Measurements from ENCODE around the gene GALNT17. TPM values are rescaled to one million over a fixed set of nuclear protein-coding genes. Genes with fewer than 3 reads are reported as not detected.

Gene GALNT17
- total RNA-seq, 1 experiment from 2014 or later, result not detected

GRCh38 chr7:71521506-71521905, 389.6 kb downstream of the GALNT17 start:
- Histone ChIP-seq H3K27ac (ENCODE audit: low read length) (no peak overlapping the region), H3K4me3 (ENCODE audit: low read depth in 2 of 2, low read length in 2 of 2) (no peak overlapping the region), H3K27me3 (ENCODE audit: control insufficient read depth, insufficient read depth, low read length) (no peaks in the 10 kb centered on the region), H3K9me3 (ENCODE audit: control insufficient read depth, insufficient read depth, low read depth, low read length) (no peaks in the 10 kb centered on the region), H3K4me1 (ENCODE audit: control insufficient read depth, insufficient read depth, low read length) (no peaks in the 10 kb centered on the region), H3K36me3 (ENCODE audit: control insufficient read depth, insufficient read depth, low read length) (no peaks in the 10 kb centered on the region)
- BruUV-seq (replicated peaks), result no TSS peak
- ATAC-seq (no peak), DNase-seq (ENCODE audit: low read depth, low spot score) (no peak)
- intact Hi-C loops (cut with micrococcal nuclease; ENCODE audit: unreplicated experiment) (no loop called here), in situ Hi-C loops (cut with HindIII; ENCODE audit: low pct_unique_long_range_greater_than_20kb, low sequenced_read_pairs) (no loop called here)
- no peak for TF ChIP-seq REST (IDR thresholded peaks at IDR 0.05; ENCODE audit: insufficient read depth in 1 of 2, low read depth in 2 of 2, low read length in 1 of 2)
- no peak for TF ChIP-seq POLR2AphosphoS5 (IDR thresholded peaks at IDR 0.05; ENCODE audit: low read depth, low read length)
- TF ChIP-seq TCF7L2 (IDR thresholded peaks at IDR 0.05; ENCODE audit: low read depth, low read length), result no peak
- TF ChIP-seq SIN3A (IDR thresholded peaks at IDR 0.05; ENCODE audit: borderline replicate concordance, insufficient read depth, low read depth, low read length), result no peak
- TF ChIP-seq CTCF (IDR thresholded peaks at IDR 0.05), result no peak
- CTCF ChIA-PET, result no interaction called here
- POLR2A ChIA-PET, result no interaction called here

GRCh38 chr7:71526106-71526505, 394.2 kb downstream of the GALNT17 start:
- TF ChIP-seq CTCF (IDR thresholded peaks at IDR 0.05) (no peak), POLR2AphosphoS5 (IDR thresholded peaks at IDR 0.05; ENCODE audit: low read depth, low read length) (no peak), REST (IDR thresholded peaks at IDR 0.05; ENCODE audit: insufficient read depth in 1 of 2, low read depth in 2 of 2, low read length in 1 of 2) (no peak), TCF7L2 (IDR thresholded peaks at IDR 0.05; ENCODE audit: low read depth, low read length) (no peak), SIN3A (IDR thresholded peaks at IDR 0.05; ENCODE audit: borderline replicate concordance, insufficient read depth, low read depth, low read length) (no peak)

More at GRCh38 chr7:71526106-71526505, 394.2 kb downstream of the GALNT17 start:
- in situ Hi-C loops (cut with HindIII; ENCODE audit: low pct_unique_long_range_greater_than_20kb, low sequenced_read_pairs) (no loop called here), intact Hi-C loops (cut with micrococcal nuclease; ENCODE audit: unreplicated experiment) (no loop called here)
- Histone ChIP-seq H3K27ac (ENCODE audit: low read length) (no peak overlapping the region), H3K4me3 (ENCODE audit: low read depth in 2 of 2, low read length in 2 of 2) (no peak overlapping the region), H3K36me3 (ENCODE audit: control insufficient read depth, insufficient read depth, low read length) (no peaks in the 10 kb centered on the region), H3K27me3 (ENCODE audit: control insufficient read depth, insufficient read depth, low read length) (no peaks in the 10 kb centered on the region), H3K9me3 (ENCODE audit: control insufficient read depth, insufficient read depth, low read depth, low read length) (no peaks in the 10 kb centered on the region), H3K4me1 (ENCODE audit: control insufficient read depth, insufficient read depth, low read length) (no peaks in the 10 kb centered on the region)
- DNase-seq (ENCODE audit: low read depth, low spot score) (no peak), ATAC-seq (no peak)
- POLR2A ChIA-PET, result no interaction called here
- CTCF ChIA-PET, result no interaction called here
- BruUV-seq (replicated peaks), result no TSS peak
